ENCODE measurements around the gene LRIG2. TPM values are rescaled to one million over a fixed set of nuclear protein-coding genes. Genes with fewer than 3 reads are reported as not detected.

LRIG2 gene
- total RNA-seq, 1 experiment from 2014 or later = 22.5 TPM

- no peak for ATAC-seq
- Mint-ChIP-seq H3K27me3 (ENCODE audit: low read depth) (peaks cover 9% of the 10 kb centered on the region; the same call in 1 of the 2 replicates), H3K36me3 (peaks cover 24% of the 10 kb centered on the region), H3K4me1 (peaks cover 2% of the 10 kb centered on the region; the same call in 1 of the 2 replicates), H3K9me3 (peaks cover 39% of the 10 kb centered on the region), H3K27ac (no peak overlapping the region), H3K4me3 (no peak overlapping the region)
- CTCF ChIA-PET = no interaction called here
- TF ChIP-seq ZNF281 (CRISPR knock-in tag; IDR thresholded peaks at IDR 0.05) = no peak
- TF ChIP-seq ARID4B (CRISPR knock-in tag; IDR thresholded peaks at IDR 0.05; ENCODE audit: borderline replicate concordance) = no peak
- TF ChIP-seq SMAD4 (CRISPR knock-in tag; IDR thresholded peaks at IDR 0.05) = no peak
- no peak for TF ChIP-seq ZBTB21 (CRISPR knock-in tag; IDR thresholded peaks at IDR 0.05; ENCODE audit: borderline replicate concordance)
- TF ChIP-seq JUN (CRISPR knock-in tag; IDR thresholded peaks at IDR 0.05) = no peak
- TF ChIP-seq, protein P1, sequence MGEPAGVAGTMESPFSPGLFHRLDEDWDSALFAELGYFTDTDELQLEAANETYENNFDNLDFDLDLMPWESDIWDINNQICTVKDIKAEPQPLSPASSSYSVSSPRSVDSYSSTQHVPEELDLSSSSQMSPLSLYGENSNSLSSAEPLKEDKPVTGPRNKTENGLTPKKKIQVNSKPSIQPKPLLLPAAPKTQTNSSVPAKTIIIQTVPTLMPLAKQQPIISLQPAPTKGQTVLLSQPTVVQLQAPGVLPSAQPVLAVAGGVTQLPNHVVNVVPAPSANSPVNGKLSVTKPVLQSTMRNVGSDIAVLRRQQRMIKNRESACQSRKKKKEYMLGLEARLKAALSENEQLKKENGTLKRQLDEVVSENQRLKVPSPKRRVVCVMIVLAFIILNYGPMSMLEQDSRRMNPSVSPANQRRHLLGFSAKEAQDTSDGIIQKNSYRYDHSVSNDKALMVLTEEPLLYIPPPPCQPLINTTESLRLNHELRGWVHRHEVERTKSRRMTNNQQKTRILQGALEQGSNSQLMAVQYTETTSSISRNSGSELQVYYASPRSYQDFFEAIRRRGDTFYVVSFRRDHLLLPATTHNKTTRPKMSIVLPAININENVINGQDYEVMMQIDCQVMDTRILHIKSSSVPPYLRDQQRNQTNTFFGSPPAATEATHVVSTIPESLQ (CRISPR knock-in tag; IDR thresholded peaks at IDR 0.05) = no peak
- no peak for TF ChIP-seq RELA (CRISPR knock-in tag; IDR thresholded peaks at IDR 0.05; ENCODE audit: borderline replicate concordance)
- no peak for TF ChIP-seq TP53 (CRISPR knock-in tag; IDR thresholded peaks at IDR 0.05)
- TF ChIP-seq CBFB (CRISPR knock-in tag; IDR thresholded peaks at IDR 0.05; ENCODE audit: low read depth) = no peak
- POLR2A ChIA-PET = no interaction called here
- no peak for DNase-seq (ENCODE audit: low spot score)
Observed at GRCh38 chr1:113170519-113170918, 97.5 kb downstream of the LRIG2 start.

- Mint-ChIP-seq H3K36me3 (peaks cover 12% of the 10 kb centered on the region), H3K27ac (no peak overlapping the region), H3K27me3 (ENCODE audit: low read depth) (0 out of 2 replicates have a peak, but pooled peaks cover 4% of the 10 kb centered on the region), H3K4me1 (no peaks in the 10 kb centered on the region), H3K9me3 (peaks cover 27% of the 10 kb centered on the region), H3K4me3 (no peak overlapping the region)
- ATAC-seq (no peak), DNase-seq (ENCODE audit: low spot score) (no peak)
- ChIA-PET CTCF (interaction anchor here (1.0 to 1.7 kb wide), 4 partner anchors 11 to 459 kb away, joined by 3 to 6 read pairs (median 4); a partner anchor contains a TSS), POLR2A (interaction anchor here (0.6 kb wide), 1 partner anchor 9 kb away, joined by 3 read pairs; no protein-coding TSS in a partner anchor)
- TF ChIP-seq FOXK1 (CRISPR knock-in tag; IDR thresholded peaks at IDR 0.05) (no peak), USF1 (CRISPR knock-in tag; IDR thresholded peaks at IDR 0.05) (no peak), SMAD4 (CRISPR knock-in tag; IDR thresholded peaks at IDR 0.05) (no peak), PREB (CRISPR knock-in tag; IDR thresholded peaks at IDR 0.05; ENCODE audit: borderline replicate concordance) (no peak), TP53 (CRISPR knock-in tag; IDR thresholded peaks at IDR 0.05) (no peak)
Observed at GRCh38 chr1:113178106-113178505, 105.1 kb downstream of the LRIG2 start.

Measured in WTC11 (cell line).